Cardiac fibroblast (primary cell): ENCODE measurements around the gene CABLES1.
A peak's percentile ranks its signal among the peaks of the same experiment; 100 is the strongest.

Source experiments
- DNase-seq, 2 donors: peaks; one replicate each; pipeline versions ENCODE4 v3.0.0 to v3.0.0-alpha.2; 2010; ENCODE audit warnings: low read depth in 2 of 2
- H3K4me3 ChIP-seq, 2 donors: replicated peaks in 1 of 2; 1 replicate in 1 of 2; 2 replicates in 1 of 2; pipeline ENCODE4 v1.5.1; 2011; ENCODE audit warnings: low read depth in 2 of 2, low read length in 2 of 2, mild to moderate bottlenecking in 2 of 2, moderate library complexity in 1 of 2
- TF ChIP-seq, protein P1 (sequence below): IDR thresholded peaks from one replicate; pipeline ENCODE4 v1.5.1; 2011; ENCODE audit warnings: low read depth, mild to moderate bottlenecking, low read length, inconsistent platforms

The CABLES1 gene

DNA sequence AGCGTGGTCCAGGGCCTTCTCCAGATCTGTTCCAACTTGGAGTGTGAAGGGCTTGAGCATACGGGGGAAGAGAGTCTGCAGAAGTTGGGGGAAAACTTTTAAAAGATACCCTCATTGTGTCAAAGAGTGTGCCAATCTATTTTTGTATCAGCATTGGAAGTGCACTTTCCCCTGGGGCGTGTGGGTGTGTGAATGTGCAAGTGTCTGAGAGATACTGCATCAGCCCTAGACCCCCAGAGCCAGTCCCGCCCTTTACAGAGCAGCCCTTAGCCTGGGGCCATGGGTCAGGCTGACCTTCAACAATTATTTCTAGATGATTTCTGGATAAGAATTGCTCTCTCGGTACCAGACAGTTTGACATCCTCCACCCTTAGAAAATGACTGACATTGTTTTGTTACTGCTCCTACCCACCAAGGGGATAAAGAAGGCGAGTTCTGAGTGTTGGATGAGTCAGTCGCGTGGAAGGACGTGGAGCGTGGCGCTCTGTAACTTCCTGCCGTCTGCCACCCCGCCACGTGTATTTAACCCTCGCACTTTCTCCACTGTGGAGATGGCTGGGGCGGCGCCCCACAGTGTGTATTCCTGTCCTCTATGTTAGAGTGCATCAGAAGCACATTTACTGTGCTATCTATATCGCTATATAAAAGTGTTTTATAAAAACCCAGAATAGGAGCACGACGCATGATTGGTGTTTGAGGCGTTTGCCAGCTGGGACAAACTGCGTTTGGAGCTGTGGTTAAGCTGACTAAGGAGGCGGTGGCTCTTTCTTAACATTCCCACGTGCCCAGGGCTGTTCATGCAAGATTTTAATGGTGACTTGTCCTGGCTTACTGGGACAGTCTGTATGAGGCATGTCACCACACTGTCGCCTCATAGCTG, 122.6 kb downstream of the CABLES1 start:
- peak; percentile 47 to 68 for DNase-seq
- H3K4me3 ChIP-seq, result no peak overlapping the region
- TF ChIP-seq, protein P1, sequence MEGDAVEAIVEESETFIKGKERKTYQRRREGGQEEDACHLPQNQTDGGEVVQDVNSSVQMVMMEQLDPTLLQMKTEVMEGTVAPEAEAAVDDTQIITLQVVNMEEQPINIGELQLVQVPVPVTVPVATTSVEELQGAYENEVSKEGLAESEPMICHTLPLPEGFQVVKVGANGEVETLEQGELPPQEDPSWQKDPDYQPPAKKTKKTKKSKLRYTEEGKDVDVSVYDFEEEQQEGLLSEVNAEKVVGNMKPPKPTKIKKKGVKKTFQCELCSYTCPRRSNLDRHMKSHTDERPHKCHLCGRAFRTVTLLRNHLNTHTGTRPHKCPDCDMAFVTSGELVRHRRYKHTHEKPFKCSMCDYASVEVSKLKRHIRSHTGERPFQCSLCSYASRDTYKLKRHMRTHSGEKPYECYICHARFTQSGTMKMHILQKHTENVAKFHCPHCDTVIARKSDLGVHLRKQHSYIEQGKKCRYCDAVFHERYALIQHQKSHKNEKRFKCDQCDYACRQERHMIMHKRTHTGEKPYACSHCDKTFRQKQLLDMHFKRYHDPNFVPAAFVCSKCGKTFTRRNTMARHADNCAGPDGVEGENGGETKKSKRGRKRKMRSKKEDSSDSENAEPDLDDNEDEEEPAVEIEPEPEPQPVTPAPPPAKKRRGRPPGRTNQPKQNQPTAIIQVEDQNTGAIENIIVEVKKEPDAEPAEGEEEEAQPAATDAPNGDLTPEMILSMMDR, result no peak

DNA sequence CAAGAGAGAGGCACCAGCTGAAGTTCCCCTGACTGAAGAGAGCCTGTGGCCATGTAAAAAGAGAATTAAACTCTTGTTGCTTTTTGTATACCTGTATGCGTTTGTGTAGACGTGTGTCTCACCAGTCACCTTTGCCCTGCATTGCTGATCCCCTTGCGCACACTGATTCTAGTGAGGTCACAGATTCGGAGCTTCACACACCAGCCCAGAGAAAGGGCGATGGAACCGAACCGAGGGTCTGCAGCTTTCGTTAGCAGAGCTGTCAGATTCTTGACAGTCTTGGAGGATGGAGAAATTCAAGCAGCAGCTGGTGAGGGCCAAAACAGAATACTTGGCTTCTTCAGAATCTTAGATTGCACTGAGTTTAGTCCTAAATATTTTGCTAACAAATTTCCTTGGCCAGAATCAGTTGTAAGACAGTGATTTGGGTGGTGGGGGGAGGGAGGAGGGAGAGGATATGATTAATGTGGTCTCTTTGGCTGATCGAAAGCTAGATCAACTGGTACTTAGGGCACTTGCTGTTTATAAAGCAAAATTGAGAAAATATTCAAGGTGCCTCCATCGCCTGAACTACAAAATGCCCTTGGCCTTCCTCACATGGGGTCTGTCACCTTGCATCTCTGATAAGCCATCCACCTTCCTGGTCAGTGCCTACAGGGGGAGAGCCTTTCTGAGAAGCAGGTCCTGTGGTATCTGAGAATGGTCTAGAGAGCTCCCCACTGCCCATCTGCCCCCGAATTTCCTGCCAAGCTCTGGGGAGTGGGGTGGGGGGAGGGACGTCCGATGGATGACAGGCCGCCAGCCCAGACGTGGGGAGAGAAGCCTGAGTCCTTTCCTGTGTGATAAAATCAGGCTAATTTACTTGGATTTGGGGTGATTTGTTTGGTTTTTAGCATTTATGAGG, 123.5 kb downstream of the CABLES1 start:
- no peak overlapping the region for H3K4me3 ChIP-seq
- DNase-seq, result no peak
- TF ChIP-seq, protein P1, result no peak

DNA sequence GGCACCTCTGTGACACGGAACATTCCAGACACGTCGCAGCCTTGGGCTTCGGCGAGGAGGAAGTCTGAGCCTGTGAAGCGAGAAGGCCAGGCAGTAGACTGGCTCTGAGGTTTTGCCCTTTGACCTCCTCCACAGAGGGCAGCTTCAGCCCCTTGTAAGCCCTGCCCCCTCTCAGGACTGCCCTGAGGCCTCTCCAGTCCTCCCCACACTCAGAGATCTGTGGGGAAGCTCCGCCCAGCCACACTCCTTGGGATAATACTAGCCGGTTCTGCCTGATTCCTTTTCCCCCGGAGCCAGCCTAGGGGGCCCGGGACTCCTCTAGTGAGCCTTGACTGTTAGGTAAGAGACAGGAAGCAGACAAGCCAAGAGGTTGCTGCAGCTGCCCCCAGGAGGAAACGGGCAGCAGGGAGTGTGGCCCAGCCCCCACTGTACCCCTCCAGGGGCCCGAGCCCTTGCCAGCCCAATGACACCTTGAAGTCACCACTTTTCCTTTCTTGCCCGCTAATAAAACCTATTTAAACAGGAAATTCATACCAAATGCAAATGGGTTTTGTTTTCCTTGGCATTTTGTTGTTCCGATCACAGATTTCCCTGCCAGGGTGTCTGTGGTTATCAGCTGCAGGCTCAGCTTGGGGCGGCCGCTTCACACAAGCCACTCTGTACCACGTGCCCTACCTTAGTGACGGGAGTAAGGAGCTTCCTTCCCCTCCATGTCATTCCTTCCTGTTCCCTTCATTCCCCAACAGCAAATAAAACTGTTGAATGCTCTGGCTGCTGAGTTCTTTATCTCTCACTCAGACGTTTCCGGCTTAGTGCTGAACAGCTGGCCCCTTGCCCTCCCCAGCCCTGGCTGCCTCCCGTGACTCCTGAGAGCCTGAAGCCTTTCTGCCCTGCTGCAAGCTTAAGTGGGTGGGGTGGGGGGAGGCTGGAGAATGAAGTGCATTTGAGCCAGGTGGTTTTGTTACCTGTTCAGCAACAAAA, 124.7 kb downstream of the CABLES1 start:
- no peak overlapping the region for H3K4me3 ChIP-seq
- peak; percentile 83 to 94 for DNase-seq
- TF ChIP-seq, protein P1, result no peak

DNA sequence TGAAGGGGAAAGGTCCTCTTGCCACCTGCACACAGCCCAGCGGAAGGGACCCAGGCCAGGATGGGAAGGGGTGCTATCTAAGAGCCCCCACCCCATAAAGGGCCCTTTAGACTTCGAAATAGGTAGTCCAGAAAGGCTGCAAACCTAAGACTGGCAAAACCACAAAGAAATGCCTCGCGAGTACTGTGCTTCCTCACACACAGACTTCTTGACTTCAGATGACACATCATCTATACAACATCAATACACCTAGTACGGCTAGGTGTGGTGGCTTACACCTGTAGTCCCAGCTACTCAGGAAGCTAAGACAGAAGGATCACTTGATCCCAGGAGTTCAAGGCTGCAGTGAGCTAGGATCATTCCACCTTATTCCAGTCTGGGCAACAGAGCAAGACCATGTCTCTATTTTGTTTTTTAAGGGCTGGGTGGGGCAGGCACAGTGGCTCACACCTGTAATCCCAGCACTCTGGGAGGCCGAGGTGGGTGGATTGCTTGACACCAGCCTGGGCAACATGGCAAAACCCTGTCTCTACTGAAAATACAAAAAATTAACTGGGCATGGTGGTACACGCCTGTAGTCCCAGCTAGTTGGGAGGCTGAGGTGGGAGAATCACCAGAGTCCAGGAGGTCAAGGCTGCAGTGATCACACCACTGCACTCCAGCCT, 125.8 kb downstream of the CABLES1 start:
- DNase-seq, result no peak
- no peak overlapping the region for H3K4me3 ChIP-seq
- TF ChIP-seq, protein P1, result no peak

DNA sequence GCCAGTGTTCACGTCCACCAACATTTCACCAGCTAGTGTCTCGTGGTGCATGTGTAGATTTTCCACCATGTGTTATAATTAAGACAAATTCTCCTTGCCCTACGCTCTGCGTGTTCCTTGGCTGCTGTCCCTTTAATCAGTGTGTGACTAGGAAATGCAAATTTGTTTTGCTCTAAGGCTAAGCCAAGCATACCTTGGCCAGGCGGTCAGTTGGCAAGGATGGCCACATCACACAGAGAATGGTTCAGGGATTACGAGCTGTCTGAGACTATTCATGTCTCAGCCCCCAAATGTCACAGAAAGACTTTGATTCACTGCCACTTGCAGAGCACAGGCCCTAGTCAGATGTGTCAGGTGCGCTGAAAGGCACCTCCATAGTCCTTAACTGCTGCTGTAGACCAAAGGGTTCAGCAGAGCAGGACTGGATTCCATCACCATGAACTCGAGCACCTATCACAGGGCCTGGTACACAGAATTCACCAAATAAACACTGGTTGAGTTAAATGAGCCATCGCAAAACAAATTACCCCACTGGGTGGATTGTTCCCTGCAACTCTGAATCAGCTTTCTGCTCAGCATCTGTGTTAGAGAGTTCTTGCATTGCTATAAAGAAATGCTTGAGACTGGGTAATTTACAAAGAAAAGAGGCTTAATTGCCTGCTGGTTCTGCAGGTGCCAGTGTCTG, 128.4 kb downstream of the CABLES1 start:
- no peak overlapping the region for H3K4me3 ChIP-seq
- TF ChIP-seq, protein P1, result no peak
- no peak for DNase-seq
